ENCODE measurements around the gene HMX1. TPM values are rescaled to one million over a fixed set of nuclear protein-coding genes. Genes with fewer than 3 reads are reported as not detected.

HMX1 gene
- total and polyA plus RNA-seq, 2 experiments from 2014 or later: 0.69 TPM; not detected in 1

DNA sequence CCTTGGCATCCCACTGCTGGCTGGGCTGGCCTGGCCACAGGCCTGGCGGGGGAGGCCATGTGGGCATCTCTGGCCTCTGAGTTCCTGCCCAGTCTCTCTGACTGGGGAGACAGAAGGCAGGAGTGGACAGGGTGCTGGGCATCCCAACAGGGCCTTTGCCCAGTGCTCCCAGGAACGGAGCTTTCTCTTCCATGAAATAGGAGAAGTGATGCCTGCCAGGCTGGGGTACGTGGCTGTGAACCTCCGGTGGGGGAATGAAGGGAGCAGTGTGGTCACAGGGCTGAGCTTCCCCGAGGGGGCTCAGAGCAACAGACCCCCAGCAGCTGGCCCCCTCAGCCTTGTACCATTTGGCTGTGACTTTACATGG is 40.4 kb upstream of the HMX1 start:
- H3K4me3 ChIP-seq: no peak overlapping the region
- H3K4me1 ChIP-seq (ENCODE audit: insufficient read depth): no peaks in the 10 kb centered on the region
- Mint-ChIP-seq H3K9me3 (no peaks in the 10 kb centered on the region), H3K4me3 (no peak overlapping the region), H3K4me1 (no peaks in the 10 kb centered on the region; the same call in 2 of the 3 replicates), H3K36me3 (ENCODE audit: low read depth) (no peaks in the 10 kb centered on the region), H3K27me3 (ENCODE audit: insufficient read depth, low read depth, poor library complexity) (peaks cover 17% of the 10 kb centered on the region), H3K27ac (no peak overlapping the region)
- no peaks in the 10 kb centered on the region for H4K20me1 ChIP-seq (replicated peaks; ENCODE audit: insufficient read depth)
- TF ChIP-seq, protein P1, sequence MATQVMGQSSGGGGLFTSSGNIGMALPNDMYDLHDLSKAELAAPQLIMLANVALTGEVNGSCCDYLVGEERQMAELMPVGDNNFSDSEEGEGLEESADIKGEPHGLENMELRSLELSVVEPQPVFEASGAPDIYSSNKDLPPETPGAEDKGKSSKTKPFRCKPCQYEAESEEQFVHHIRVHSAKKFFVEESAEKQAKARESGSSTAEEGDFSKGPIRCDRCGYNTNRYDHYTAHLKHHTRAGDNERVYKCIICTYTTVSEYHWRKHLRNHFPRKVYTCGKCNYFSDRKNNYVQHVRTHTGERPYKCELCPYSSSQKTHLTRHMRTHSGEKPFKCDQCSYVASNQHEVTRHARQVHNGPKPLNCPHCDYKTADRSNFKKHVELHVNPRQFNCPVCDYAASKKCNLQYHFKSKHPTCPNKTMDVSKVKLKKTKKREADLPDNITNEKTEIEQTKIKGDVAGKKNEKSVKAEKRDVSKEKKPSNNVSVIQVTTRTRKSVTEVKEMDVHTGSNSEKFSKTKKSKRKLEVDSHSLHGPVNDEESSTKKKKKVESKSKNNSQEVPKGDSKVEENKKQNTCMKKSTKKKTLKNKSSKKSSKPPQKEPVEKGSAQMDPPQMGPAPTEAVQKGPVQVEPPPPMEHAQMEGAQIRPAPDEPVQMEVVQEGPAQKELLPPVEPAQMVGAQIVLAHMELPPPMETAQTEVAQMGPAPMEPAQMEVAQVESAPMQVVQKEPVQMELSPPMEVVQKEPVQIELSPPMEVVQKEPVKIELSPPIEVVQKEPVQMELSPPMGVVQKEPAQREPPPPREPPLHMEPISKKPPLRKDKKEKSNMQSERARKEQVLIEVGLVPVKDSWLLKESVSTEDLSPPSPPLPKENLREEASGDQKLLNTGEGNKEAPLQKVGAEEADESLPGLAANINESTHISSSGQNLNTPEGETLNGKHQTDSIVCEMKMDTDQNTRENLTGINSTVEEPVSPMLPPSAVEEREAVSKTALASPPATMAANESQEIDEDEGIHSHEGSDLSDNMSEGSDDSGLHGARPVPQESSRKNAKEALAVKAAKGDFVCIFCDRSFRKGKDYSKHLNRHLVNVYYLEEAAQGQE (IDR thresholded peaks at IDR 0.05; ENCODE audit: unreplicated experiment): no peak
- TF ChIP-seq POLR2AphosphoS5 (IDR thresholded peaks at IDR 0.05; ENCODE audit: low read depth) (no peak), NANOG (IDR thresholded peaks at IDR 0.05; ENCODE audit: borderline replicate concordance) (no peak), ZNF114 (CRISPR knock-in tag; IDR thresholded peaks at IDR 0.05) (no peak), EZH2phosphoT487 (IDR thresholded peaks at IDR 0.05; ENCODE audit: unreplicated experiment) (no peak), STAT1 (IDR thresholded peaks at IDR 0.05; ENCODE audit: unreplicated experiment) (no peak)
- TF ChIP-seq, protein P2, sequence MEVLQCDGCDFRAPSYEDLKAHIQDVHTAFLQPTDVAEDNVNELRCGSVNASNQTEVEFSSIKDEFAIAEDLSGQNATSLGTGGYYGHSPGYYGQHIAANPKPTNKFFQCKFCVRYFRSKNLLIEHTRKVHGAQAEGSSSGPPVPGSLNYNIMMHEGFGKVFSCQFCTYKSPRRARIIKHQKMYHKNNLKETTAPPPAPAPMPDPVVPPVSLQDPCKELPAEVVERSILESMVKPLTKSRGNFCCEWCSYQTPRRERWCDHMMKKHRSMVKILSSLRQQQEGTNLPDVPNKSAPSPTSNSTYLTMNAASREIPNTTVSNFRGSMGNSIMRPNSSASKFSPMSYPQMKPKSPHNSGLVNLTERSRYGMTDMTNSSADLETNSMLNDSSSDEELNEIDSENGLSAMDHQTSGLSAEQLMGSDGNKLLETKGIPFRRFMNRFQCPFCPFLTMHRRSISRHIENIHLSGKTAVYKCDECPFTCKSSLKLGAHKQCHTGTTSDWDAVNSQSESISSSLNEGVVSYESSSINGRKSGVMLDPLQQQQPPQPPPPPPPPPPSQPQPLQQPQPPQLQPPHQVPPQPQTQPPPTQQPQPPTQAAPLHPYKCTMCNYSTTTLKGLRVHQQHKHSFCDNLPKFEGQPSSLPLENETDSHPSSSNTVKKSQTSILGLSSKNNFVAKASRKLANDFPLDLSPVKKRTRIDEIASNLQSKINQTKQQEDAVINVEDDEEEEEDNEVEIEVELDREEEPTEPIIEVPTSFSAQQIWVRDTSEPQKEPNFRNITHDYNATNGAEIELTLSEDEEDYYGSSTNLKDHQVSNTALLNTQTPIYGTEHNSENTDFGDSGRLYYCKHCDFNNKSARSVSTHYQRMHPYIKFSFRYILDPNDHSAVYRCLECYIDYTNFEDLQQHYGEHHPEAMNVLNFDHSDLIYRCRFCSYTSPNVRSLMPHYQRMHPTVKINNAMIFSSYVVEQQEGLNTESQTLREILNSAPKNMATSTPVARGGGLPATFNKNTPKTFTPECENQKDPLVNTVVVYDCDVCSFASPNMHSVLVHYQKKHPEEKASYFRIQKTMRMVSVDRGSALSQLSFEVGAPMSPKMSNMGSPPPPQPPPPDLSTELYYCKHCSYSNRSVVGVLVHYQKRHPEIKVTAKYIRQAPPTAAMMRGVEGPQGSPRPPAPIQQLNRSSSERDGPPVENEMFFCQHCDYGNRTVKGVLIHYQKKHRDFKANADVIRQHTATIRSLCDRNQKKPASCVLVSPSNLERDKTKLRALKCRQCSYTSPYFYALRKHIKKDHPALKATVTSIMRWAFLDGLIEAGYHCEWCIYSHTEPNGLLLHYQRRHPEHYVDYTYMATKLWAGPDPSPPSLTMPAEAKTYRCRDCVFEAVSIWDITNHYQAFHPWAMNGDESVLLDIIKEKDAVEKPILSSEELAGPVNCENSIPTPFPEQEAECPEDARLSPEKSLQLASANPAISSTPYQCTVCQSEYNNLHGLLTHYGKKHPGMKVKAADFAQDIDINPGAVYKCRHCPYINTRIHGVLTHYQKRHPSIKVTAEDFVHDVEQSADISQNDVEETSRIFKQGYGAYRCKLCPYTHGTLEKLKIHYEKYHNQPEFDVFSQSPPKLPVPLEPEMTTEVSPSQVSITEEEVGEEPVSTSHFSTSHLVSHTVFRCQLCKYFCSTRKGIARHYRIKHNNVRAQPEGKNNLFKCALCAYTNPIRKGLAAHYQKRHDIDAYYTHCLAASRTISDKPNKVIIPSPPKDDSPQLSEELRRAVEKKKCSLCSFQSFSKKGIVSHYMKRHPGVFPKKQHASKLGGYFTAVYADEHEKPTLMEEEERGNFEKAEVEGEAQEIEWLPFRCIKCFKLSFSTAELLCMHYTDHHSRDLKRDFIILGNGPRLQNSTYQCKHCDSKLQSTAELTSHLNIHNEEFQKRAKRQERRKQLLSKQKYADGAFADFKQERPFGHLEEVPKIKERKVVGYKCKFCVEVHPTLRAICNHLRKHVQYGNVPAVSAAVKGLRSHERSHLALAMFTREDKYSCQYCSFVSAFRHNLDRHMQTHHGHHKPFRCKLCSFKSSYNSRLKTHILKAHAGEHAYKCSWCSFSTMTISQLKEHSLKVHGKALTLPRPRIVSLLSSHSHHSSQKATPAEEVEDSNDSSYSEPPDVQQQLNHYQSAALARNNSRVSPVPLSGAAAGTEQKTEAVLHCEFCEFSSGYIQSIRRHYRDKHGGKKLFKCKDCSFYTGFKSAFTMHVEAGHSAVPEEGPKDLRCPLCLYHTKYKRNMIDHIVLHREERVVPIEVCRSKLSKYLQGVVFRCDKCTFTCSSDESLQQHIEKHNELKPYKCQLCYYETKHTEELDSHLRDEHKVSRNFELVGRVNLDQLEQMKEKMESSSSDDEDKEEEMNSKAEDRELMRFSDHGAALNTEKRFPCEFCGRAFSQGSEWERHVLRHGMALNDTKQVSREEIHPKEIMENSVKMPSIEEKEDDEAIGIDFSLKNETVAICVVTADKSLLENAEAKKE (CRISPR knock-in tag; IDR thresholded peaks at IDR 0.05): no peak
- H3K27me3 ChIP-seq (ENCODE audit: insufficient read depth): no peaks in the 10 kb centered on the region
- H3F3A ChIP-seq (replicated peaks; ENCODE audit: low read depth): no peaks in the 10 kb centered on the region
- no peak overlapping the region for H3K4me2 ChIP-seq
- H3K27ac ChIP-seq (ENCODE audit: low read depth): no peak overlapping the region
- DNase-seq (ENCODE audit: low spot score): no peak
- no peaks in the 10 kb centered on the region for H3K36me3 ChIP-seq (ENCODE audit: insufficient read depth)
- no peaks in the 10 kb centered on the region for H3K9me2 ChIP-seq (ENCODE audit: insufficient read depth)
- no peak overlapping the region for H2AFZ ChIP-seq
- no peaks in the 10 kb centered on the region for H3K79me2 ChIP-seq (replicated peaks; ENCODE audit: insufficient read depth)
- ATAC-seq: no peak
